ENCODE data around the gene CTNNB1. TPM values are rescaled to one million over a fixed set of nuclear protein-coding genes. Genes with fewer than 3 reads are reported as not detected.

CTNNB1 gene
- total RNA-seq, 1 donor from 2014 or later, result 269 TPM

DNA sequence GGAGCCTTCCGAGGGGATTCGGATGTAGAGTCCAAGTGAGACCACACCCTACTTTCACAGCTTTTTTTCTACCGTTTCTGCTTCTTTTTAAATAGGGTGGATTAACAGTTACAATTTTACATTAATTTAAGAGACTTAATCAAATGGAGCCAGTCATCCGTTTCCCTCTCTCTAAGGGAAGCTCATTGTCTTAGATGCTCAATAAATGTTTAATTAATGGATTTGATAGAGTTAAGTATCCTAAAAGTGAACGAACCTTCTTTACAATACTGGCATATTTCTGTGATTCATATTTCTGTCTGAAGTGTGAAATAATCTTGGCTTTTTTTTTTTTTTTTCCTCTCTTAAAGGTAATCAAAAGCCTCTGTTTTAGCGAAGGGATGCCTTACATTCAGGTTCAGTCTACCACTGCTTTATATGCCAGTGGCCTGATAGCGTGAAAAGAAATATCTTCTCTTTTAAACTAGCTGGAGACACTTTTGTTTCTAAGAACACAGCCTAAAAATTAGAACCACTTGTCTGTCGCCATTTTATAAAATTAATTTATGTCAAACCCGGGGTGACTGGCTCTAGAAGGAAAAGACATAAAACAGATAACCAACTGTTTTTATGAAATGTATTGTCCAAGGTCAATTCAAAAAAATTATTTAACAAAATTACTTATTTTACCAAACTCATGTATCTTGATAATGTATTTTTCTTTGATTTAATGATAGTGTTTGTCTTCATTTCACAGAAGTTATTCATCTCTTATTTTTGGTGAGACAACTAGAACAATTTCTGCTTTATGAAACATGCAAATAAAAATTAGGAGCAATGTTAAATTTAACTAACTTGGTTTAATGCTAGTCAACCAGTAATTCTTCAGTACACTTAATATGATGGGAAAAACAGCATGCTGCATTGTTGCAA lies 2.5 kb upstream of the CTNNB1 start:
- DNase-seq, result no peak
- H3K4me3 Mint-ChIP-seq (ENCODE audit: unreplicated experiment), result no peak overlapping the region
- peaks cover 4% of the 10 kb centered on the region for H3K9me3 Mint-ChIP-seq (ENCODE audit: unreplicated experiment)
- TF ChIP-seq, protein P1, sequence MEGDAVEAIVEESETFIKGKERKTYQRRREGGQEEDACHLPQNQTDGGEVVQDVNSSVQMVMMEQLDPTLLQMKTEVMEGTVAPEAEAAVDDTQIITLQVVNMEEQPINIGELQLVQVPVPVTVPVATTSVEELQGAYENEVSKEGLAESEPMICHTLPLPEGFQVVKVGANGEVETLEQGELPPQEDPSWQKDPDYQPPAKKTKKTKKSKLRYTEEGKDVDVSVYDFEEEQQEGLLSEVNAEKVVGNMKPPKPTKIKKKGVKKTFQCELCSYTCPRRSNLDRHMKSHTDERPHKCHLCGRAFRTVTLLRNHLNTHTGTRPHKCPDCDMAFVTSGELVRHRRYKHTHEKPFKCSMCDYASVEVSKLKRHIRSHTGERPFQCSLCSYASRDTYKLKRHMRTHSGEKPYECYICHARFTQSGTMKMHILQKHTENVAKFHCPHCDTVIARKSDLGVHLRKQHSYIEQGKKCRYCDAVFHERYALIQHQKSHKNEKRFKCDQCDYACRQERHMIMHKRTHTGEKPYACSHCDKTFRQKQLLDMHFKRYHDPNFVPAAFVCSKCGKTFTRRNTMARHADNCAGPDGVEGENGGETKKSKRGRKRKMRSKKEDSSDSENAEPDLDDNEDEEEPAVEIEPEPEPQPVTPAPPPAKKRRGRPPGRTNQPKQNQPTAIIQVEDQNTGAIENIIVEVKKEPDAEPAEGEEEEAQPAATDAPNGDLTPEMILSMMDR (IDR thresholded peaks at IDR 0.05; ENCODE audit: partially characterized antibody, unreplicated experiment), result no peak
- peaks cover 25% of the 10 kb centered on the region for H3K4me1 Mint-ChIP-seq (ENCODE audit: low read depth, unreplicated experiment)
- H3K27ac Mint-ChIP-seq (ENCODE audit: unreplicated experiment), result no peak overlapping the region
- H3K36me3 Mint-ChIP-seq (ENCODE audit: unreplicated experiment), result no peaks in the 10 kb centered on the region
- H3K27me3 Mint-ChIP-seq (ENCODE audit: unreplicated experiment), result peaks cover 2% of the 10 kb centered on the region

DNA sequence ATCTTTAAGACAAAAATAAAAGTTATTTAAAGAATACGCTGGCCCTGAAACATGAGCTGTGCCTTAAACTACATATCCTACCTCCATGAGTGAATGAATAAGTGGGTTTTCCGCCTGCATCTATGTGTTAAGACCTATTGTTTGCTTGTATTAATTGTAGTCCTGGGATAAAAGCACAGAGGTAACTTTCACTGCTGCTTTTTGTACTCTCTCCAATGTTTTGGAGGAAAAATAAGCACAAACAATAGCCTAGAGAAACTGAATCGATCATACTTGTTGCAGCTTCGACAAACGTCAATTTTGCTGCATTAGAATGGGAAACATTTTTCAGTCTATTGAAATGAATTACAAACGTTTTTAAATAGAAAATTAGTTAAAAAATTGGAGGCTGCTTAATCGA lies 1.3 kb upstream of the CTNNB1 start:
- Mint-ChIP-seq H3K4me1 (ENCODE audit: low read depth, unreplicated experiment) (peaks cover 27% of the 10 kb centered on the region), H3K36me3 (ENCODE audit: unreplicated experiment) (no peaks in the 10 kb centered on the region), H3K27me3 (ENCODE audit: unreplicated experiment) (peaks cover 2% of the 10 kb centered on the region), H3K9me3 (ENCODE audit: unreplicated experiment) (peaks cover 4% of the 10 kb centered on the region), H3K4me3 (ENCODE audit: unreplicated experiment) (peak overlapping the region; percentile 90), H3K27ac (ENCODE audit: unreplicated experiment) (no peak overlapping the region)
- TF ChIP-seq, protein P1 (IDR thresholded peaks at IDR 0.05; ENCODE audit: partially characterized antibody, unreplicated experiment), result no peak
- no peak for DNase-seq

DNA sequence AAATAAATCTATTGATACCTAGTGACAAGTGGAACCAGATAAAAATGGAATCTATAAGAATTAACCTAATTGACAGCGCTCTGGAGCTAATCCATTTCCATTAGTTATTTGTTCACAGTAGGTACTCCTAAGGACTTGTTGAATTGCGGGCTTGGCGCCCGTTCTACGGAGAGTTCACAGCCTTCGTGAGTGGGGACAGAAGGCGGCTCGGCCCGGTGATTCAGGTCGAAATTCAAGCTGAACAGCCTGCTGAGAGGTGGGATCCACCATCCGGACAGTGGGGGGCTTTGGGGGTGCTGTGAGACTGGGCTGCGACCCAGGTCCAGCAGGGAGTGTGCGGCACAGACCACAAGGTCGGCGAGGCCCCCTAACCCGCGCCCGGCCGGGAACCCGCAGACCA lies 779 bp upstream of the CTNNB1 start:
- DNase-seq, result peak; percentile 34
- H3K4me3 Mint-ChIP-seq (ENCODE audit: unreplicated experiment), result peak overlapping the region; percentile 90
- peaks cover 28% of the 10 kb centered on the region for H3K4me1 Mint-ChIP-seq (ENCODE audit: low read depth, unreplicated experiment)
- H3K9me3 Mint-ChIP-seq (ENCODE audit: unreplicated experiment), result peaks cover 4% of the 10 kb centered on the region
- peaks cover 2% of the 10 kb centered on the region for H3K27me3 Mint-ChIP-seq (ENCODE audit: unreplicated experiment)
- H3K36me3 Mint-ChIP-seq (ENCODE audit: unreplicated experiment), result no peaks in the 10 kb centered on the region
- H3K27ac Mint-ChIP-seq (ENCODE audit: unreplicated experiment), result peak overlapping the region; percentile 79
- TF ChIP-seq, protein P1 (IDR thresholded peaks at IDR 0.05; ENCODE audit: partially characterized antibody, unreplicated experiment), result no peak

DNA sequence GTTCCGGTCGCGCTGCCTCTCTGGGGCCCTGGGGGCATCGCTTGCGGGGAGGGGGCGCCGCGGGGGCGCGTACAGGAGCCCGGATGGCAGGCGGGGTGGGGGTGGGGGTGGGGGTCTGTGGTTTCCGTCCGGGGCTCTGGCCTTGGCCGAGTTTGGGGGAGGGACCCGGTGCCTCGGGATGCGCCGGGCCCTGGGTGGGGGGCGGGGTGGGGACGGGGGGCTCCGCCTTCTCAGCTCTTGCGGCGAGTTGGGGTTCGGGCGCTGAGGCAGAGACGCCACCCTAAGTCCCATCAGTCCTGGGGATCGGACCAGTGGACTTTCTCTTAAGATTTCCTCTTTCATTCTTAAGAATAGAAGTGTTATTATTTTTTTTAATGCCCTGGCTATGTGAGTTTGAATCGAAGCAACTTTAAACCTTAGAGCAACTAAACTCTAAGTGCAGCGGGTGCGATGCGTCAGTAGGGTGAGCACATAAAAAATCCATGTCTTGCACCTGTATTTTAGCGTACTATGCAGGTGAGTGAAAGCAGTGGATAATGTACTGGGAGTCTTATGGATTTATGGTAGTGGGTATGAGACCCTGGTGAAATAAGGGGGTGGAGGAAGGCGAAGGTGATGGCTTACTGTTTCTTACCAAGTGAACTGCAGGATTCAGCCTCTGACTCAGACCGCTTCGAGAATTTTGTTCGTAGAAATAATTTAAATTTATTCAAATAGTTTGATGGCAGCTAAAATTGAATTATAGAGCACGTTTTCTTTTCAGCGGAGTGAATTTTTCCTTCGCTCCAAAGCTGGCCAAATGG lies 762 bp downstream of the CTNNB1 start:
- peaks cover 4% of the 10 kb centered on the region for H3K9me3 Mint-ChIP-seq (ENCODE audit: unreplicated experiment)
- DNase-seq, result no peak

More for the DNA sequence above, 762 bp downstream of the CTNNB1 start:
- TF ChIP-seq, protein P1 (IDR thresholded peaks at IDR 0.05; ENCODE audit: partially characterized antibody, unreplicated experiment), result no peak
- peak overlapping the region; percentile 91 for H3K27ac Mint-ChIP-seq (ENCODE audit: unreplicated experiment)
- H3K4me3 Mint-ChIP-seq (ENCODE audit: unreplicated experiment), result peak overlapping the region; percentile 99
- H3K4me1 Mint-ChIP-seq (ENCODE audit: low read depth, unreplicated experiment), result peaks cover 40% of the 10 kb centered on the region
- peaks cover 2% of the 10 kb centered on the region for H3K27me3 Mint-ChIP-seq (ENCODE audit: unreplicated experiment)
- no peaks in the 10 kb centered on the region for H3K36me3 Mint-ChIP-seq (ENCODE audit: unreplicated experiment)
